Measurements from ENCODE around the gene NFKBIE.

DNA sequence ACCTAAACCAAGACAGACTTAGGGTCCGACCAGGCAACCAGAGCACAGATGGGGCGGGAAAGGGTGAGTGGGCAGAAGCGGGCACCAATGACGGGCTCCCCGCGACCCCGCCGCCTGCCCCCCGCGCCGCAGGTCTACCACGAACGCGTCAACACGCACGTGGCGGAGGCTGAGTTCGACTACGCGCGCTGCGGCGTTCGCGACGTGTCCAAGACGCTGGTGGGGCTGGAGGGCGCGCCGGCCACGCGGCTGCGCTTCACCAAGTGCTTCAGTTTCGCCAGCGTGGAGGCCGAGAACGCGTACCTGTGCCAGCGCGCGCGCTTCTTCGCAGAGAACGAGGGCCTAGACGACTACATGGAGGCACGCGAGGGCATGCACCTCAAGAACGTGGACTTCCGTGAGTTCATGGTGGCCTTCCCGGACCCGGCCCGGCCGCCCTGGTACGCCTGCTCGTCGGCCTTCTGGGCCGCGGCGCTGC, 10.0 kb upstream of the NFKBIE start:
- TF ChIP-seq YY1 (IDR thresholded peaks at IDR 0.05; ENCODE audit: low read depth), result no peak
- TF ChIP-seq TCF12 (IDR thresholded peaks at IDR 0.05; ENCODE audit: low read depth), result no peak
- no peak for TF ChIP-seq ZBTB7A (IDR thresholded peaks at IDR 0.05; ENCODE audit: low read depth)
- TF ChIP-seq, protein P1, sequence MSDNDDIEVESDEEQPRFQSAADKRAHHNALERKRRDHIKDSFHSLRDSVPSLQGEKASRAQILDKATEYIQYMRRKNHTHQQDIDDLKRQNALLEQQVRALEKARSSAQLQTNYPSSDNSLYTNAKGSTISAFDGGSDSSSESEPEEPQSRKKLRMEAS (IDR thresholded peaks at IDR 0.05), result no peak
- TF ChIP-seq NFIC (IDR thresholded peaks at IDR 0.05), result no peak

Measured in Ishikawa (cell line).